ENCODE data around the gene RNF7.
"Not testable (repeated sequence)": the region's sequence is repeated elsewhere in the genome, so short reads cannot be mapped to it uniquely, and the experiment has no call there.

Gene RNF7

GRCh38 chr3:141762552-141762951, 24.5 kb downstream of the RNF7 start:
- H3K4me1 Mint-ChIP-seq: not testable (repeated sequence)

DNA sequence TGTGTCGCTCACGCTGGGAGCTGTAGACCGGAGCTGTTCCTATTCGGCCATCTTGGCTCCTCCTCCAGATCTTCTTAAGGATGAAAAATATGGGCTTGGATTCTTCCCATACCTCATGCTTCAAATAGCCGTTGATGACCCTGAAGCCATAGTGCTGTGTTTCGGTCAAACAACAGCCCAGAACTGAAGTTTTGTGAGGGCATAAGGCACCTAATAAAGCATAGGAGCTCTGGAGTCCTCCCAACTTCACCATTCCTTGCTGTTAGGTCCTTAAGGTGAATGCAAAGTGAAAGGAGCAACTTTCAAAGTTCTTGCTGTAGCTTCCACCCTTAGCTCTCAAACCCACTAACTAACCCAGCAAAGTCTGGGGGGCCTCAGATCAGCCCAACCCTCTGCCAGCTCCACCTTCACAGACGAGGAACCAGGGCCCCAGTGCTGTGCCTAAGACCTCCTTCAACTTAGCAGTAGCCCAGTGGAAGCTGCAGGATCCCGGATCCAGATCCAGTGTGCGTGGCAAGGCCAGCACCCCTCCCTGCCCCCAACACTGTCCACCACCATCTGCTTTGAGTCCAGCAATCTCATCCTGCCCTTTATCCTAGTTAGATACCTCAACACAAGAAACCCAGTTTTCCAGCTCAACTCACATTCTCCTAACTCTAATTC, 25.1 kb downstream of the RNF7 start, which contains the start of gene GRK7:
TSS of gene GRK7 (plus strand) at position 321 of the 663 bp plus-strand sequence. CDS start 14,877 bp downstream, outside the sequence.
- no peaks in the 10 kb centered on the region for H3K9me3 Mint-ChIP-seq

More at GRCh38 chr3:141762552-141762951, 24.5 kb downstream of the RNF7 start:
- H3K27me3 Mint-ChIP-seq, H3K9me3 Mint-ChIP-seq, H3K27ac Mint-ChIP-seq, H3K36me3 Mint-ChIP-seq, H3K4me3 Mint-ChIP-seq: not testable (repeated sequence)

GRCh38 chr3:141764045-141764444, 25.9 kb downstream of the RNF7 start:
- no peaks in the 10 kb centered on the region for H3K9me3 Mint-ChIP-seq
- no peak overlapping the region for H3K27ac Mint-ChIP-seq
- H3K27me3 Mint-ChIP-seq: no peaks in the 10 kb centered on the region
- no peak overlapping the region for H3K4me3 Mint-ChIP-seq
- peaks cover 3% of the 10 kb centered on the region for H3K36me3 Mint-ChIP-seq
- H3K4me1 Mint-ChIP-seq: no peaks in the 10 kb centered on the region

More for the DNA sequence above, 25.1 kb downstream of the RNF7 start, which contains the start of gene GRK7:
- Mint-ChIP-seq H3K4me3 (no peak within 1 kb of the TSS), H3K27me3 (no peaks in the 10 kb centered on the region), H3K27ac (no peak within 1 kb of the TSS), H3K36me3 (peaks cover 3% of the 10 kb centered on the region), H3K4me1 (no peaks in the 10 kb centered on the region)

DNA sequence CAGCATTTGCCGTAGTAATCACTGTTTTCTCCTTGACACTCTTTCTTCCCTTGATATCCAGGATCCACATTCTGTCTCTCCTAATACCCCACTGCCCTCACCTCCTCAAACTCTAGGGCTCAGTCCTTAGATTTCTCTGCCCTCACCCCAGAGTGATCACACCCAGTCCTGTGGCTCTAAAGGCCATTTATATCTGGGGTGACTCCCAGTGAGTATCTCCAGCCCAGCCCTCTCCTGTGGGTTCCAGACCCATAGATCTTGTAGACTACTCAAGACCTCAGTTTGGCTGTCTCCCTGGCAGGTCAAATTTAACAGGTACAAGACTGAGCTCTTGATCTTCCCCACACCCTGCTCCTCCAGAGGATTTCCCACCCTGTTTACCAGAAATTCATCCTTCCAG, 26.4 kb downstream of the RNF7 start:
- Mint-ChIP-seq H3K4me3 (no peak overlapping the region), H3K4me1 (no peaks in the 10 kb centered on the region), H3K9me3 (no peaks in the 10 kb centered on the region), H3K36me3 (peaks cover 3% of the 10 kb centered on the region), H3K27ac (no peak overlapping the region), H3K27me3 (no peaks in the 10 kb centered on the region)

GRCh38 chr3:141764986-141765385, 26.9 kb downstream of the RNF7 start:
- Mint-ChIP-seq H3K27ac (no peak overlapping the region), H3K36me3 (peaks cover 3% of the 10 kb centered on the region), H3K4me1 (no peaks in the 10 kb centered on the region), H3K27me3 (no peaks in the 10 kb centered on the region), H3K9me3 (no peaks in the 10 kb centered on the region), H3K4me3 (no peak overlapping the region)

GRCh38 chr3:141767066-141767465, 29.0 kb downstream of the RNF7 start:
- Mint-ChIP-seq H3K9me3 (no peaks in the 10 kb centered on the region), H3K36me3 (peaks cover 3% of the 10 kb centered on the region), H3K4me1 (no peaks in the 10 kb centered on the region), H3K27me3 (no peaks in the 10 kb centered on the region), H3K27ac (no peak overlapping the region), H3K4me3 (no peak overlapping the region)

DNA sequence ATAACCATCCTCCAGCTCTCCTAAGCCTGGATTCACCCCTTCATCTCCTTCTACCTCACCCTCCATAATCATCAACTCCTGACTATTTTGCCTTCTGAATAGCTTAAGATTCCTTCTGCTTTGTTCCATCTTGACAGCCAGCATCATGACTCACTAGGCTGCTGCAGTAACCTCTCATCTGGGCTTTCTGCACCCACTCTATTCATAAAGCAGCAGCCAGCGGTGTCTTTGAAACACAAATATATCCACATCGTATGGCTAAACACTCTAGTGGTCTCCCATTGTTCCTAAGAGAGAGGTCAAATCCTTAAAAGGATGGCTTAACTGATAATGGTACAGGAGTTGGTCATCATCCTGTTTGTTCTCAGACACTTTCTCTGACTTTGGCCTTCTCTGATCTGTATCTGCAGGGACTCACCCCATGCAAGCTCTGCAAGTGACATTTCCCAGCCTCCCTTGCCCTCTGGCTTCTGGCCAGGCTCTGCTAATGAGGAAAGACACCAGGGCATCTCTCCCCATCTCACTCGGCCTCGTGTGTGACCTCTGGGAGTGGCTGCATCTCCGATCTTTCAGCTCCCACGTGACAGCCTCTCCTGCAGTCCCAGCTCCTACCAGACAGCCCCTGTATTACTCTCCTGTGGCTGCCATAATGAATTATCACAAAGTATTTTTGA, 31.3 kb downstream of the RNF7 start:
- Mint-ChIP-seq H3K4me3 (no peak overlapping the region), H3K36me3 (peaks cover 3% of the 10 kb centered on the region), H3K9me3 (no peaks in the 10 kb centered on the region), H3K27ac (no peak overlapping the region), H3K4me1 (no peaks in the 10 kb centered on the region), H3K27me3 (no peaks in the 10 kb centered on the region)

- Mint-ChIP-seq H3K9me3 (no peaks in the 10 kb centered on the region), H3K27ac (no peak overlapping the region), H3K27me3 (no peaks in the 10 kb centered on the region), H3K4me1 (no peaks in the 10 kb centered on the region), H3K4me3 (no peak overlapping the region), H3K36me3 (no peaks in the 10 kb centered on the region)
Measured at GRCh38 chr3:141773676-141774075, 35.6 kb downstream of the RNF7 start.

DNA sequence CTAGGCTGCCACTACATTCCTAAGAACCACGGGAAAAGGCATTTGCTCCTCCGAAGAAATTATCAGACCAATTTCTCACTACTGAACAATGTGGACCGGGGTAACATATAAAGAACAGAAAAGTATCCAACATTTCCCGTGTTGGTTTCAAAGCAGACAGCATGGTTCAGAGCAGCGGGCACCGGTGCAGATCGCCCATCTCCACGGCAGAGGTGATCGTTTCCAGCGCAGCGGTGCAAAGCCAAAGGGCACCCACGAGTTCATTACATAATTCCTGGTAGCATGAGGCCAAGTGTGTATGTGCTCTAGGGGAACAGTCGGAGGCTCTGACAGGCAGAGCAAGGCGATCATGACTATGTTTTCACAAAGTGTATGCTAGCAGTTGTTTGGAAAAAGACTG, 38.3 kb downstream of the RNF7 start:
- no peaks in the 10 kb centered on the region for H3K36me3 Mint-ChIP-seq
- H3K27me3 Mint-ChIP-seq: no peaks in the 10 kb centered on the region
- H3K4me3 Mint-ChIP-seq: no peak overlapping the region
- H3K4me1 Mint-ChIP-seq: no peaks in the 10 kb centered on the region
- no peaks in the 10 kb centered on the region for H3K9me3 Mint-ChIP-seq
- no peak overlapping the region for H3K27ac Mint-ChIP-seq

DNA sequence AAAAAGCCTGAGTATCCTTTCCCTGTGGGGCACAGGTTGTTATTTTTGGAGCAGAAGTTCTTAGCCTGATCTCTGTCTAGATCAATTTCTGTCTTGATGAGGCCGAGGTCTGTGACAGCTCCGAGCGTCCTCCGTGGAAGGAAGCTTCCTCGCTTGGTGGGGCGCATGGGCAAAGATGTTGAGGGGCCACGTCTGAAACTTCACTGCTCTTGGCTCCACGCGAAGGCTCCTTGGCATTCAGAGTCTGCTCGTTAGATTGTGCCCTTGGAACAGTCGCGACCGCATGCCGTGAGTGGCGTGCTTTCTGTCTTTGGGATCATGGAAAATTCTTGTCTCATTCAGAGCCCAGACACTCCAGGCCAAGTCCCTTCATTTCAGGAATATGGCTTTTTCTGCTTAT, 38.8 kb downstream of the RNF7 start:
- Mint-ChIP-seq H3K9me3 (no peaks in the 10 kb centered on the region), H3K36me3 (no peaks in the 10 kb centered on the region), H3K4me1 (no peaks in the 10 kb centered on the region), H3K27ac (no peak overlapping the region), H3K4me3 (no peak overlapping the region), H3K27me3 (no peaks in the 10 kb centered on the region)

- Mint-ChIP-seq H3K9me3 (no peaks in the 10 kb centered on the region), H3K27me3 (no peaks in the 10 kb centered on the region), H3K4me1 (no peaks in the 10 kb centered on the region), H3K4me3 (no peak overlapping the region), H3K27ac (no peak overlapping the region), H3K36me3 (no peaks in the 10 kb centered on the region)
Measured at GRCh38 chr3:141777957-141778813, 40.1 kb downstream of the RNF7 start.

DNA sequence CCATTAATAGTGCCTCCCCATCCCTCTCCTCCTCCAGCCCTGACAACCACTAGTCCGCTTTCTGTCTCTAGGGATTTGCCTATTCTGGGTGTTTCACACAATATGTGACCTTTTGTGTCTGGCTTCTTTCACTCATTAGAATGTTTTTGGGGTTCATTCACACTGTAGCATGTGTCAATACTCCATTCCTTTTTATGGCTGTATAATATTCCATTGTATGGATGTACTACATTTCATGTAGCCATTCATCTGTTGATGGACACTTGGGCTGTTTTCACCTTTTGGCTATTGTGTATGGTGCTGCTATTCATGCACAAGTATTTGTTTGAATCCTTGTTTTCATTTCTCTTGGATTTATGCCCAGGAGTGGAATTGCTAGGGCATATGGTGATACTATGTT, 41.6 kb downstream of the RNF7 start:
- Mint-ChIP-seq H3K27me3 (no peaks in the 10 kb centered on the region), H3K9me3 (no peaks in the 10 kb centered on the region), H3K4me3 (no peak overlapping the region), H3K4me1 (no peaks in the 10 kb centered on the region), H3K27ac (no peak overlapping the region), H3K36me3 (no peaks in the 10 kb centered on the region)

DNA sequence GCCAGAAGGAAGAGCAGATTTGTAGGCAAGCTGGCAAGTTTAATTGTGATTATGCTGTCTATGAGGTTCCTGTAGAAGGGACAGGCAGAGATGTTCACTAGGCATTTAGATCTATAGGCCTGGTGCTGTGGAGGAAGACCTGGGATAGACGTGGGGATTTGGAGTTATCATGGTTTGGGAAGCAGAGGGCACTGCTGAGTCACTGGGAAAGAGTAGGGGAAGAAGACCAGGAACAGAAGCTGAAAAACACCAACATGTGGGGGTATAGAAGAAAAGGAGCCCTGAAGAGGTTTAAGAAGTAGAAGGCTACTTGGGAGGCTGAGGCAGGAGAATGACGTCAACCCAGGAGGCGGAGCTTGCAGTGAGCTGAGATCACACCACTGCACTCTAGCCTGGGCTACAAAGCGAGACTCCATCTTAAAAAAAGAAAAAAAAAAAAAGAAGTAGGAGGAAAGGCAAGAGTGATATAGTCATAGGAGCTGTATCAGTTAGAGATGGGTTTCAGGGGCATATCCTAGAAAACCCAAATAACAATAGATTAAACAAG, 44.4 kb downstream of the RNF7 start:
- Mint-ChIP-seq H3K4me3 (no peak overlapping the region), H3K4me1 (no peaks in the 10 kb centered on the region), H3K36me3 (no peaks in the 10 kb centered on the region), H3K9me3 (no peaks in the 10 kb centered on the region), H3K27ac (no peak overlapping the region), H3K27me3 (no peaks in the 10 kb centered on the region)

GRCh38 chr3:141783632-141784031, 45.5 kb downstream of the RNF7 start:
- Mint-ChIP-seq H3K27ac (no peak overlapping the region), H3K4me3 (no peak overlapping the region), H3K36me3 (no peaks in the 10 kb centered on the region), H3K27me3 (no peaks in the 10 kb centered on the region), H3K4me1 (no peaks in the 10 kb centered on the region), H3K9me3 (no peaks in the 10 kb centered on the region)

GRCh38 chr3:141784096-141784495, 46.0 kb downstream of the RNF7 start:
- H3K4me1 Mint-ChIP-seq: no peaks in the 10 kb centered on the region
- no peak overlapping the region for H3K27ac Mint-ChIP-seq
- H3K27me3 Mint-ChIP-seq: no peaks in the 10 kb centered on the region
- H3K36me3 Mint-ChIP-seq: no peaks in the 10 kb centered on the region
- H3K4me3 Mint-ChIP-seq: no peak overlapping the region
- H3K9me3 Mint-ChIP-seq: no peaks in the 10 kb centered on the region

- Mint-ChIP-seq H3K27me3 (no peaks in the 10 kb centered on the region), H3K36me3 (no peaks in the 10 kb centered on the region), H3K4me1 (no peaks in the 10 kb centered on the region), H3K9me3 (no peaks in the 10 kb centered on the region), H3K27ac (no peak overlapping the region), H3K4me3 (no peak overlapping the region)
Measured at GRCh38 chr3:141784531-141784930, 46.4 kb downstream of the RNF7 start.

All from activated naive CD4-positive, alpha-beta T cell treated with anti-CD3 and anti-CD28 coated beads, Interleukin-2, amount 50 U/mL, for 24 hours (primary cell).